GM12872 (cell line): ENCODE results near the gene SLC36A1.

ENCODE experiments used
- TF ChIP-seq, protein P1 (sequence below): IDR thresholded peaks from 3 replicates; pipeline ENCODE4 v1.5.1; 2011; ENCODE audit warnings: low read depth, mild to moderate bottlenecking, low read length, moderate library complexity; ENCODE audit not compliant: insufficient read depth

SLC36A1 gene

DNA sequence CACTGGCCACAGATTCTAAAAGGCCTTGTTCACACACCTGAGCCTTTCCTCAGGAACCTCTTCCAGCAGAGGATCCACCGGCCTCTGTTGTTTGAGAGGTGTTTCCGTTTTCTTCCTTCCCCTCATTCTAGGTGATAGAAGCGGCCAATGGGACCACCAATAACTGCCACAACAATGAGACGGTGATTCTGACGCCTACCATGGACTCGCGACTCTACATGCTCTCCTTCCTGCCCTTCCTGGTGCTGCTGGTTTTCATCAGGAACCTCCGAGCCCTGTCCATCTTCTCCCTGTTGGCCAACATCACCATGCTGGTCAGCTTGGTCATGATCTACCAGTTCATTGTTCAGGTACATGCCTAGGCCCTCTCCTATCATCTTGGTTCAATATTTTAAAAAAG lies 20.2 kb downstream of the SLC36A1 start:
- TF ChIP-seq, protein P1, sequence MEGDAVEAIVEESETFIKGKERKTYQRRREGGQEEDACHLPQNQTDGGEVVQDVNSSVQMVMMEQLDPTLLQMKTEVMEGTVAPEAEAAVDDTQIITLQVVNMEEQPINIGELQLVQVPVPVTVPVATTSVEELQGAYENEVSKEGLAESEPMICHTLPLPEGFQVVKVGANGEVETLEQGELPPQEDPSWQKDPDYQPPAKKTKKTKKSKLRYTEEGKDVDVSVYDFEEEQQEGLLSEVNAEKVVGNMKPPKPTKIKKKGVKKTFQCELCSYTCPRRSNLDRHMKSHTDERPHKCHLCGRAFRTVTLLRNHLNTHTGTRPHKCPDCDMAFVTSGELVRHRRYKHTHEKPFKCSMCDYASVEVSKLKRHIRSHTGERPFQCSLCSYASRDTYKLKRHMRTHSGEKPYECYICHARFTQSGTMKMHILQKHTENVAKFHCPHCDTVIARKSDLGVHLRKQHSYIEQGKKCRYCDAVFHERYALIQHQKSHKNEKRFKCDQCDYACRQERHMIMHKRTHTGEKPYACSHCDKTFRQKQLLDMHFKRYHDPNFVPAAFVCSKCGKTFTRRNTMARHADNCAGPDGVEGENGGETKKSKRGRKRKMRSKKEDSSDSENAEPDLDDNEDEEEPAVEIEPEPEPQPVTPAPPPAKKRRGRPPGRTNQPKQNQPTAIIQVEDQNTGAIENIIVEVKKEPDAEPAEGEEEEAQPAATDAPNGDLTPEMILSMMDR: no peak

DNA sequence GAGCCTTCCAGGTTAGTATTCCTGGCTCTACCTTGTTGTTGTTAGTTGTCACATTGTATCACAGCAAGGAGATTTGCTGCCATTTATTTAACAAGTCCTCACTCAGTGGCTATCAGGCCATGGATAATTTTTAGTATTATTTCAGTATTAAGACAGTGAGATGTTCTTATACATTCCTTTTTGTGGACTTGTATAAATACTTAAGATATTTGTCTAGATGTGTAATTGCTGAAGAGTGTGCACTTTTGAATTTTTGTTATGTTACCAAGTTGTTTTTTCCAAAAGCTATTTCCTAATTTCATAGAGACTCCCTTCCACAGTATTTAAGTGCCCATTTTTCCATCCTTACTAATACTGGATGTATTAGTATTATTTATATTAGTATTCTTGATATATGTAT lies 22.0 kb downstream of the SLC36A1 start:
- TF ChIP-seq, protein P1: no peak

DNA sequence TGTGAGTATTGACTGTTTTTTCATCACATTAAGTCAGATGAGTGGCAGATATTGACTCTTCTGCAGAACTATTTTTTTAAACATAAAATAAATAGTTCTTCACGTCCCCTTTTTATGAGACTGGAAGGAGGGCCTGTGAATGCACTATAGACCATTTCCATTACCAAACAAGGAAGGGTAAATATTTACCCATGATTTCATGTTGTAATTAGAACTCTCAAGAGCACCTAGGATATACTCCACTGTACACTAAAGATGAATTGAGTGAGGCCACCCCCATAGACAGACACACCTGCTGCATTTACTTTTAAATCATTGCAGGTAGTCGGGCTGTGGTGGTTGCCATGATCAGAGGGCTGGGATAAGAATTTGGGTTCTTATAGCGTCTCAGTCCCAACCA lies 22.6 kb downstream of the SLC36A1 start:
- TF ChIP-seq, protein P1: no peak

DNA sequence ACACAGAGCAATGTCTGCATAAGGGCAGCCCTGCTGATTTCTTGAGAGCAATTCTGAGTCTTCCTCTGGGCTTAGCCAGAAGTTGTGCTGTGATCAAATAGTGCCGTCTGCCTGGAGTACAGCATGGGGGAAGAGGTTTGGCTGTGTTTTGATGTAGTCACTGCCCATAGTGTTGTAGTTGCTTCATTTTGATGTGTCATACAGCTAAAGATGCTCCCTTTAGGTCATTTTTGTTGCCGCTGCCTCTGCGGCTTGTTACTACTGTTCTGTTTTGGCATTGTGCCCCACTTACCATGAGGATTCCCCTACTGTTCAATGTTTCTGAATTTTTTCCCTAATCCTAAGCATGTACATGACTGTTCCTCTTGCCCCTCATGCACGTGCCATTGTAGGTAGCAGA lies 23.0 kb downstream of the SLC36A1 start:
- TF ChIP-seq, protein P1: no peak

DNA sequence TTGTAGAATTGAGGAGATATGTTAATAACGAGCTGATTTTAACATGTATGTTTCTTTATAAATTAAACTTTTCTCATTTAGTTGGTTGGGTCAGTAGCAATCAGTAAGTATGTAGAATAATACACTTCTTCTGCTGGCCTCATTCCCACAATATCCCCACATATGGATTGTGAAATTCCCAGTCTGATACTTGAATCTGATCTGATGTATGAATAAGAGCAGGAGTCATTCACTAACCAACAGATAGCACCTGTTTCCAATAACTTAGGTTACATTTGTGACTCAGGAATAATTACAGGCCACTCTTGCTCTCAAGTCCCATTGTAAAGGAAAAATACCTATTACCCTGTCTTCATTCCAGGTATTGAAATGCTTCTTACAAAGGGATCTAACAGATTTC lies 23.9 kb downstream of the SLC36A1 start:
- TF ChIP-seq, protein P1: no peak

DNA sequence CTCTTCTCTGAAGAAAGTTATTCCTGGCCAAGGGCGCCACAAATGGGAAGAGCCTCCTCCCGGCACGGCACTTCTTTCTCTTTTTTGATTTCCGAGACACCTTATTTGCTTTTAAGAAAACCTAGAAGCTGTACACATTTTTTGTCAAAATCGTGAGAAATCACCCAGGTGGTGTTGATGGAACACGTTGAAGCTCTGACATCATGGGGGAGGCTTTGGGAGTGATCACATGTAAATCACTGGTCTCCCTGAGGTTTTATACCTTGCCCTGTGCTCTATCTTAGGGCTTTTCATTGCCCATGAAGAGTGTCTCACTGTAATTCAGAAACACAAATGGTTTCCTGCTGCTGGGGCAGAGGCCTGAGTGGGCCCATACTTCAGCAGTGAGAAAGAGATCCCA lies 27.4 kb downstream of the SLC36A1 start:
- TF ChIP-seq, protein P1: no peak

DNA sequence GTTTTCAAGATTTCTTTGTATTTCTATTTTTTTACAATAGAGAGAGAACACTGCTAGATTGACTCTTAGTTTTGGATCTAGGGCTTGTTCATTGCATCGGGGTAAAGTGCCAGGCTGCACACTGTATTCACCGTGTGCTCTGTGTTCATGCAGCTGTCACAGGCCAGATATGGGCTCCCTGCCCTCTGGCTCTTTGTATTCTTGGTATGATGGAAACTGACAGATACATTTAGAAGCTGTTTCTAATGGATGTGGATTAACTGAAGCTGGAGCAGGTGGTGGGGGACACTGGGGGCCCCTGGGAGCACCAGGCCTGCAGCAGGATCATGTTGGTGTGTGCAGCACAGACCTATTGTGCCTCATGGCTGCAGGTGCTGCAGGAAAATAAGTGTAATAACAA lies 28.0 kb downstream of the SLC36A1 start:
- TF ChIP-seq, protein P1: no peak

DNA sequence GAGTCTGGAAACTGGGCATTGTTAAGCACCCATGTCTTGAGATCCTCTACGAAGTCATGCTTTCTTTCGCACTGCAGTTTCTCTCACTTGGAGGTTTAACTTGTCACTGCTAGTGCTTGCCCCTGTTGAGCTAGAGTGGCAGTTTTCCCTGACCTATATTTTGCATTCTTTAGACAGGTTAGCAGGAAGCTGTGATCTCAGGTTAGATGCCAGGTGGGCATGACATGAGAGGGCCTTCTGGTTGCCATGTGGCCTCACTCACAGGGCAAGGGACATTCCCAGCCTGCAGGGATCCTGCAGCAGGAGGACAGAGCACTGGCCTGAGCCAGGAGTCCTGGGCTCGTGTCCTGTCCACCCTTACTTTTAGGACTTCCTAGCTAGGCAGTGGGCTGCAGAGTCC lies 28.6 kb downstream of the SLC36A1 start:
- TF ChIP-seq, protein P1: no peak
